GM10266 (cell line): ENCODE measurements around the gene FAM81B.

Experiments used
- DNase-seq: peaks from one replicate; pipeline ENCODE4 v3.0.0; 2012; ENCODE audit errors: extremely low spot score
- TF ChIP-seq, protein P1 (sequence below): IDR thresholded peaks from 2 replicates; pipeline ENCODE4 v1.5.1; 2012; ENCODE audit warnings: mild to moderate bottlenecking, low read depth; ENCODE audit not compliant: control insufficient read depth, insufficient read depth; ENCODE audit errors: missing control alignments

FAM81B gene

DNA sequence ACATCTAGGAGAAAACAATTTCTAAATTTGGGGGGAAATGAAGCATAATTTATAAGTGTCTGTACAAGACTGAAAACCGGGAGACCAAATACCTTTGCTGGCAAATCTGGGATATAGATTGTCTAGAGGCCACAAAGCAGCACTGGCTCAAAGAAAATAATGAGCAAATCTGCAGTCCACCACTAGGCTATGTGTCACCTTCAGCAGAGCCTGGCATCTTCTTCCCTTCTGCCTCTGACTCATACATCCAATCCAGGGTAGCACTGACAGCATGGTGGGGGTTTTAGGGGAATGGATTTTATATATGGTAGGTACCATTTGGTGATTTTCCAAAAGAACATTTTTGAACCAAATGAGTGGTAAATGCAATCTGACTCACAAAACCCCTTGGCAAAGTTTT, 12.8 kb downstream of the FAM81B start:
- no peak for DNase-seq
- TF ChIP-seq, protein P1, sequence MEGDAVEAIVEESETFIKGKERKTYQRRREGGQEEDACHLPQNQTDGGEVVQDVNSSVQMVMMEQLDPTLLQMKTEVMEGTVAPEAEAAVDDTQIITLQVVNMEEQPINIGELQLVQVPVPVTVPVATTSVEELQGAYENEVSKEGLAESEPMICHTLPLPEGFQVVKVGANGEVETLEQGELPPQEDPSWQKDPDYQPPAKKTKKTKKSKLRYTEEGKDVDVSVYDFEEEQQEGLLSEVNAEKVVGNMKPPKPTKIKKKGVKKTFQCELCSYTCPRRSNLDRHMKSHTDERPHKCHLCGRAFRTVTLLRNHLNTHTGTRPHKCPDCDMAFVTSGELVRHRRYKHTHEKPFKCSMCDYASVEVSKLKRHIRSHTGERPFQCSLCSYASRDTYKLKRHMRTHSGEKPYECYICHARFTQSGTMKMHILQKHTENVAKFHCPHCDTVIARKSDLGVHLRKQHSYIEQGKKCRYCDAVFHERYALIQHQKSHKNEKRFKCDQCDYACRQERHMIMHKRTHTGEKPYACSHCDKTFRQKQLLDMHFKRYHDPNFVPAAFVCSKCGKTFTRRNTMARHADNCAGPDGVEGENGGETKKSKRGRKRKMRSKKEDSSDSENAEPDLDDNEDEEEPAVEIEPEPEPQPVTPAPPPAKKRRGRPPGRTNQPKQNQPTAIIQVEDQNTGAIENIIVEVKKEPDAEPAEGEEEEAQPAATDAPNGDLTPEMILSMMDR, result no peak

DNA sequence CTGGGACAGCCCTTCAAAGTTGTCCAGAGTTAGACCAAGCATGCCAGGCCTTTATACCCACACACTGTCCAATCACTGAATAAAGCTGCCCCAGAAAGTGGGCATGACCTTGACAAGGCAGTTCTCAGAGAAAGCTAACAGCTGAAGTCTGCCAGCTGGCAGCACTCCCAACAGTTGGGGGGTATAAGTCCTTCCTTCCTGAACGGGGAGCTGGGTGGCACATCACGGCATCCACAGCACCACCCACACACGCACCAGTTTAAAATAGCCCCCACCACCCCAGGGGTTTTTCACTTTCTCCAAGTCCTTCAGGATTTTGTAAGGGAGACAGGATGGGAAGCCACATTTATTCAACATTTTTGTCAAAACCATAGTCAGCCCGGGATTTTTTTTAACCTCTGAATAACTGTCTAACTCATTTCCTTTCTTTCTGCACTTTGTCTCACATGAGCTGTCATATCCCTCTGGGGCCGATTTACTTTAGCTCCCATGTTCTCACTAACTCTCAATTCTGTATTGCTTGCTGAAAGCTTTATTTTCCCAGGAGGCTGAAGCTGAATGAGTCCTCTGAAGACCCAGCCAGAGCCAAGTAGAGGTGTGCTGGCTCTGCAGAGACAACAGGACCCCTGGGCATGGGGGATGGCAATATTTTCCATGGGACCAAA, 15.4 kb downstream of the FAM81B start:
- no peak for DNase-seq
- TF ChIP-seq, protein P1, result no peak

DNA sequence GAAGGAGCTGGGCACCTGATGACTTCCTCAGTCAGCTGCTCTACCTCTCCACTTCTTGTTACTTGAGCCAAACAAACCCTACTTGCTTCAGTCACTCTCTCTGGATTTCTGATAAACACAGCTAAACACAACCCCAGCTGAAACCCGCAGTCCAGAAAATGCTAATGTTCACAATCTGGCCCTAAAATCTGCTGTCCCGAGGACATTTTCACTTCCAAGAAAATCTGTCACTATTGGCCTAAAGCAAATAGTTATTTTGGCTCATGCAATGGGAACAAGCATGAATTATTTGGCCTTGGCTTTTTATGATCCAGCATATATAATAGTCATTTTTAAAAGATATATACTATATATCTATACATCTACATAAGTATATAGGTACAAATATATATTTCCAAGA, 19.1 kb downstream of the FAM81B start:
- no peak for DNase-seq
- TF ChIP-seq, protein P1, result no peak

DNA sequence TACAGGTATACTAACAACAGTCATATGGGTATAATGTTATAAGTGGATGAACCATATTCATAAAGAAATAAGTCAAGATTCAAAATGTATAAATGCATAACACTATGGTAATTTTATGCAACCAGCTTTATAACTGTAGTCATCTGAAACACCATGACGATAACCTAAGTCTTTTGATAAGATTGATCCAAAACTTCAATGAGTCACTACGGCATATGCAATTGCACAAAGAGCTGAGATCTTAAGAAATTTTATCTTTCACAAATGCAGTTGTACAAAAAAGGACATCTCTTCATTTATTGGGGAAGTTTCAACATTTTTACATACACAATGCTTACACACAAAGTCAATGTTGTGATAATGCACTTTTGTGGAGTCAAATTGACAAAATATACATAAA, 20.3 kb downstream of the FAM81B start:
- TF ChIP-seq, protein P1, result no peak
- DNase-seq, result no peak

DNA sequence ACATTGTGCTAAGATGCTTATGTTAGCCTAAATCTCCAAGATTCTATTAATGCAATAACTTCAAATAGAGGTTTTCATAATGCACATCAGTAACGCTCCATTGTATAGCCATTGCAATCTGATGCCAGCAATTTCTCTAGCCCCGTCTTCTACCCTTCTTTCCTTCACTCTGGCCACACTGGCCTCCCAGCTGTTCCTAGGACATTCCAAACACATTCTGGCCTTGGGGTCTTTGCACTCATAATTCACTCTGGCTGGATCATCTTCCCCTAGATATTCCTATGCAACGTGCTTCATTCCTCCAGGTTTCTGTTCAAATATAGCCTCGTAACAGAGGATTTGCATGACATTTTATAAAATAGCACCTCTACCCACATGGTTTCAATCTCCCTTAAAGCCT, 23.3 kb downstream of the FAM81B start:
- TF ChIP-seq, protein P1, result no peak
- DNase-seq, result no peak

DNA sequence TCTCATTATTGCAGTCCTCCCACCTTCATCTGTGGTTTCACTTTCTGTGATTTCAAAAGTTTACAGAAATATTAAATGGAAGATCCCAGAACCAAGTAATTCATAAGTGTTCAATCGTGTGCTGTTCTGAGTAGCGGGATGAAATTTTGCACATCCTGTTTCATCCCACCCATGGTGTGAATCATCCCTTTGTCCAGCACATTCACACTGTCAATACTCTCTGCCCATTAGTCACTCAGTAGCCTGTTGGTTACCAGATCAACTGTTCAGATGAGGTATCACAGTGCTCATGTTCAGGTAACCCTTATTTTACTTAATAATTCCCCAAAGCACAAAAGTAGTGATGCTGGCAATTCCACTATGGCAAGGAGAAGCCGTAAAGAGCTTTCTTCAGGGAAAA, 26.8 kb downstream of the FAM81B start:
- no peak for DNase-seq
- TF ChIP-seq, protein P1, result no peak

DNA sequence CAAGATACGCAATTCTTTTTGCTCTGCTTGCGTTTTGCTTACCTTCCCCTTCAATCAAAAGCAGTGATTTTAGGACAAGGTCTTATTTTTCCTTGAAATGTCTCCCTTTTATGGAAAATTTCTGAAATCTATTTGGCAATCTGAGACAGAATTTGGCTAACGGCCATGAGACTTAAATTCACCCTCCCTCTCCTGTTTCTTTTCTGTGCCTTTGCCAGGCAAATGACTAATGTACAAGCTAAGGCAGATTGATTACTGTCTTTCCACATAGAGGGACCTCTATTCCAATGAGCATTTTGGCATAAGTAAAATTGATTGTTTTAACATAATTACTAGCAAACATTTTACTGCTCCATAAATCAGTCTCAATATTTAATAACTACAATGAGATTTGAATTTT, 31.7 kb downstream of the FAM81B start:
- TF ChIP-seq, protein P1, result no peak
- DNase-seq, result no peak
